NCI-H460 (cell line): Measurements from ENCODE around the gene FAM83F. TPM values are rescaled to one million over a fixed set of nuclear protein-coding genes. Genes with fewer than 3 reads are reported as not detected.
"Not testable (repeated sequence)": the region's sequence is repeated elsewhere in the genome, so short reads cannot be mapped to it uniquely, and the experiment has no call there.

Experiments
- DNase-seq: peaks from one replicate; pipeline ENCODE4 v3.0.0-alpha.2; 2016; ENCODE audit warnings: low read depth; ENCODE audit errors: extremely low read depth
- total RNA-seq: library from RNA; depleted of rRNA; stranded (reverse); fragments of >200 nt; shearing (Covaris generic); gene quantifications from 2 replicates; pipeline ENCODE4 v1.2.3, GENCODE V29; 2014

FAM83F gene
- total RNA-seq, 1 experiment from 2014 or later = 0.07 TPM

DNA sequence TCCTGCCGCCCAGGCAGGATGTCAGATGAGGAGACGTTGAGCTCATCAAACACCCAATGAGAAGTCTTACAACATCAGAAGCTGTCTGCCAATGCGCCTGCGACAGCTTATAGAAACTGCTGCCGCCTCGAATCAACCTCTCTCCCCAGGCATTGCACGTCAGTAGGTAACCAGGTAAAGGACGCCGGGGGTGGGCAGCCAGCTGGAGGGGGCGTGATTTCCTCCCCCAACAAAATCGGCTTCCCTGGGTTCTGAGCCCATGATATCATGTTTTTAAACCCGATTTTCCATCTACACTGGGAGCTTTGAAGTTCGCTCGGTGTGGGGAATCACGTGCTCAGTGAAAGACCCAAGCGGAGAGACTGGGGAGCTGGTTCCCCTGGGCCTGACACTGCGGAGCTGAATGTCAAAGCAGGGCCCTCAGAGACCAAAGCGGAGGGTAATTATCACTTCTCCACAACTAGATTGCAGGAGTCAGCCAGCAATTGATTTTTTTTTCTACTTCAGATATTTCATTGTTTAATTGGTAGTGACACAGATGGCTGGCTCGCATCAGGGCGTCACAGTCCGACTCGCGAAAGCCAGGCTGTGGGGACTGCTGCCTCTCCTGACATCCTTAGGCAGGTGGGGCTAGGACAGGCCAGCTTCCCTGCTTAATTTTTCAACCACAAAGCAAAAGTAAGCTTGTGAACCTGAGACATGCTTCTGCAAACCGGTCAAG lies 15.4 kb downstream of the FAM83F start:
- no peak for DNase-seq

- no peak for DNase-seq
Observed at GRCh38 chr22:40010746-40011145, 16.0 kb downstream of the FAM83F start.

- DNase-seq = no peak
Observed at GRCh38 chr22:40014667-40015248, 20.0 kb downstream of the FAM83F start.

DNA sequence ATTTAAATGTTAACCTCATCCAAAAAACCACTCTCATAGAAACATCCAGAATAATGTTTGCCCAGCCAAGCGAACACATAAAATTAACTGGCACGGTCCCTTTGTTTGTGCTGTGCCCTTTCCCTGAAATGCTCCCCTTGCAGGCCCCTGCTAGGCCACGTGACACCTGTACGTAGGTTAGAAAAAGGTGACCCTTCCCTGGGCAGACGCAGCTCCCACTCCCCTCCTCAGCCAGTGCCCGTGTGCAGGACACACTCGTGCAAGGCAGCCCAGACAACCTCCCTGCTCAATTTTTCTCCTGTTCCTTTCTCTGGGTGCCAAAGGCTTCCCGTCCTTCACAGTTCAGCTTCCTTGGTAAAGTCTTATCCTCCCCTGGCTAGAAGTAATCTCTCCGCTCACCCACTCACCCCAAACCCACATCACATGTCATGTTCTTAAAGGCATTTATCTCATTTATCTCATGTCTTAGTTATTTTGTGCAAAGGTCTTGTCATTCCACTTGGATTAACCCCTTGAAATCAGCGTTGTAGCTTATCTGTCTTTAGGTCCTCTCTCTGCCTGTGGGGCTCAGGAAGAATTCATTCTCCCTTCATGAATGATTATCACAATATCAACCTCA lies 20.7 kb downstream of the FAM83F start:
- no peak for DNase-seq

DNA sequence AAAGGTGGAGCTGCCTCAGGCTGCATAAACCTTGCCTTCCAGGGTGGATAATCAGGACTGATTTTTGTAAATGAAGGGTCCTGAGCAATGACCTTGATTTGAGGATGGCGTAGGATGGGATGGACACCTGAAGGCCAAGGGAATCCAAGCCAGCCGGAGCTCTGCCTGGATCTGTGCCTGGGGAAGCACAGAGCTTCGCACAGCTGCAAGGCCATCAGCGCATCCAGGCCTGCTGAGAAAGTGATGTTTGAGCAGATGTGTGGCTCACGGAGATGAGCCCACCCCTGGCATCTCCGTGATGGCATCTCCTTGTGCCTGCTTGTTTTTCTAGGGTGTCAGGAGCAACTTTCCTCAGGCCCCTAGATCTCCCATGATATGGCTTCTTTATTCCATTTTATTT lies 23.3 kb downstream of the FAM83F start:
- no peak for DNase-seq

DNA sequence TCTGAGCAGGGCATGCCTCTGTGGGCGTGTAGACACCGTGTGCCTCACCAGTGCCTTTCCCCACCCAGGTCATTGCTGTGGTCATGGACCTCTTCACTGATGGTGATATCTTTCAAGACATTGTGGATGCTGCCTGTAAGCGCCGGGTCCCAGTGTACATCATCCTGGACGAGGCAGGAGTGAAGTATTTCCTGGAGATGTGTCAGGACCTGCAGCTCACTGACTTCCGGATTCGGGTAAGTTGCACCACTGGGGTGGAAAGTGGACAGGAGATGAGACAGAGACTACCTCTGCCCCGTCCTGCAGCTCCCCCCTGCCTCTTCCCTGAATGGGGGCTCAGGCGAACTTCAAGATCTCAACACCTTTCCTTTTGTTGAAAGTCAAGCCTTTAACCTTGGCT lies 24.3 kb downstream of the FAM83F start:
- DNase-seq = no peak

DNA sequence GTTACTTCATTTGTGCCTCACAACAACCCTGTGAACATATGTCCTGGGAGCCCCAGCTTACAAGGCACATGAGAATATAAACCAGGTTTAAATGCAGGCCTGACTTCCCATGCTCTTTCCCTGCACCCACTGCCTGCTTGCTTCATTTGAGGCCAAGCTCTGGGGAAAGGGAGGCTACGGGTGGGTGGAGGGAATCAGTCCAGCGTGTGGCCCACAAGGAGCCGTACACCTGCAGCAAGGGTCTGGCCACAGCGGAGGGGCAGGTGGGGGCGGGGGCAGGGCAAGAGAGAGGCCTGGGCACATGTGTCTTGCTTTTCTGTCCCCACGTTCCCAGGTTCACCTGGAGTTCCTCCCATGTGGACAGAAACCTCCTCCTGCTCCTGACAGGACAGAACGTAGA lies 26.2 kb downstream of the FAM83F start:
- DNase-seq = no peak

DNA sequence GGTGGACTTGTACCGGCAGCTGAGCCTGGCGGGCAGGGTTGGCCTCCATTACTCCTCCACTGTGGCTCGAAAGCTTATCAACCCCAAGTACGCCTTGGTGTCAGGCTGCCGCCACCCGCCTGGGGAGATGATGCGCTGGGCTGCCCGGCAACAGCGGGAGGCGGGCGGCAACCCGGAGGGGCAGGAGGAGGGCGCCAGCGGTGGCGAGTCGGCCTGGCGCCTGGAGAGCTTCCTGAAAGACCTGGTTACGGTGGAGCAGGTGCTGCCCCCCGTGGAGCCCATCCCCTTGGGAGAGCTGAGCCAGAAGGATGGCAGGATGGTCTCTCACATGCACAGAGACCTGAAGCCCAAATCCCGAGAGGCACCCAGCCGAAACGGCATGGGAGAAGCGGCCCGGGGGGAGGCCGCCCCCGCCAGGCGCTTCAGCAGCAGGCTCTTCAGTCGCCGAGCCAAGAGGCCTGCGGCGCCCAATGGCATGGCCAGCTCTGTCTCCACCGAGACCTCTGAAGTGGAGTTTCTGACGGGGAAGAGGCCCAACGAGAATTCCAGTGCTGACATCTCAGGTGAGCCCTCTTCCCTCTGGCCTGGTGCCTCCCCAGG lies 26.7 kb downstream of the FAM83F start:
- DNase-seq = no peak

- no peak for DNase-seq
Observed at GRCh38 chr22:40022536-40023240, 27.9 kb downstream of the FAM83F start.

DNA sequence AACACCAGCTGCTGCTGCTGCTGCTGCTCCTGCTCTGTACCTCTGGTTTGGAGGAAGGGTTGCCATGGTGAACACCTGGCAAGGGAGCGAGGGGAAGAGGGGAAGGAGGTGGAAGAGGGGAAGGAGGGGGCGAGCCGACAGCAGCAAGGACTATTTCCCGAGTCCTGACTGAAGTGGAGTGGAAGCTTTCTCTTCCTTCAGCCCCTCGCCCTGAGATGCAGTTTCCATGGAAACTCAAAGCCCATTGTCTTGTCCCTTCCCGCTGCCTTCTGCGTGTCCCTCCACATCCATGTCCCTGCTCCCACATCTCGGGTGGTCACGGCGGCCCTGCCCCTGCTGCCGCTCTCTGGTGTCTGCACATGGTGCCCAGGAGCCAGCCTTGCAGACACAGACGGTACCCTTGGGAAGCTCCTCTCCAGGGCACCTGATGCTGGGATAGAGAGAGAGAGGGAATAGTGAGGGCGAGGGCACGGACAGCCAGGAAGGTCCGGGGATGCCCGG lies 28.6 kb downstream of the FAM83F start:
- DNase-seq = no peak

DNA sequence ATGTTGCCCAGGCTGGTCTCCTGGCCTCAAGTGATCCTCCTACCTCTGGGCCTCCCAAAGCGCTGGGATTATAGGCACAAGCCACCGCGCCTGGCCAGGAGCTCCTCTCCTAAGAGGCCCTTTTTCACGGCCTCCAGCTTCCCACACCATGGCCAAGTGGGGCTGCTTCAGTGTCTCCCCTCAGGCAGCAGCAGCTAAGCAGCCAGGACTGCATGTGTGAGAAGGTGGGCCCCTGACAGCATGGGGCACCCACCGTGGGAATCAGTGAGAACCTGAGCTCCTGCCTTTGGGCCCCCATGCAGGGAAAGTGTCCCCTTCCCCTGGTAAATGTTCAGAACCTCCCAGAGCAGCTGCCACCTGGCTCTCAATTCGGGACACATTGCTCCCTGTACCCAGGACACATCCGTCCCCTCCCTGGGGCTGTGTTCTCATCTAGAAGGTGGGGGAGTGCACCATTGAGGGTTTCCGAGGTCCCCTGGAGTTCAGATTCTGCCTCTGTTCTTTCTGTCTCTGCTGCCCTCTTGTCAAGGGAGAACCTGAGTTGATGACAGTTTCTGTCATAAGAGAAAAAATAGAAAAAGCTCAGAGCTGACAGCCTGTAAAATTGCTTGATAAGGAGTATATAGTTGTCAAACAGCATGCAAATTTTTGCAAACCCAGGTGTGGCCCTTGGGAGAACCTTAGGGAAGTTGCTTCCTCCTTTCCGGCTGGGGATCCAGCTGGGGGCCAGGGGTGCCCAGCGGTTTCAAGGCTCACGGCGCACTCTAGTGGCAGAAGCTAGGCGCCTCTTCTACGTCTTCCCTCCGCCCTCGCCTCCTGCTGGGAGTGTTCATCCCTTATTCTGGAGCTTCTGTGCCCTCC lies 29.7 kb downstream of the FAM83F start:
- DNase-seq = peak; percentile 55

DNA sequence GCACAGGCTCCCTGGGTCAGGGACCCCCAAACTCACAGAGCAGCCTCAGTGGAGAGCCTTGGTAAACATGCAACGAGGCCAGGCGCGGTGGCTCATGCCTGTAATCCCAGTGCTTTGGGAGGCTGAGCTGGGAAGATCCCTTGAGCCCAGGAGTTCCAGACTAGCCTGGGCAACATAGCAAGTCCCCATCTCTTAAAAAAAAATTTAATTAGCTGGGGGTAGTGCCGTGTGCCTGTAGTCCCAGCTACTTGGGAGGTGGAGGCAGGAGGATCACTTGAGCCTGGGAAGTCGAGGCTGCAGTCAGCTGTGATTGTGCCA lies 30.3 kb downstream of the FAM83F start:
- not testable (repeated sequence) for DNase-seq

GRCh38 chr22:40025856-40026255 lies 31.1 kb downstream of the FAM83F start:
- DNase-seq = no peak

DNA sequence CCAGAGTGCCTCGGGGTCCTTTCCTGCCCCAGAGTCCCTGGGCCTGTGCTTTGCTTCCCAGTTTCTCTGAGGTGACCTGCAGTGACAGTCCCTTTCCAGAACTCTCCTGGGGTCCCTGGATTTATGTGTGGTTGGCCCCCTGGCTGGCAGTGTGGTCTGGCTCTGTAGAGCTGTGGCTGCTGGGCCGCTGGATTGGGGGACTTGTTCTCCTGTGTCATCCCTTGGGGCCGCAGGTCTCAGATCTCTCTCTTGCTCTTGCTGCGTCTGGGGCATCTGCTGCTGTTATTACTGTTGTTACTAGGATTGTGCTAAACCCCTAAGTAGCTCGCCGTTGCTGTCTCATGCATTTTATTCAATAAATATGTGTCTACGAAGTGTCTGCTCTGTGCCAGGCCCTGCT lies 31.9 kb downstream of the FAM83F start:
- no peak for DNase-seq

- DNase-seq = no peak
Observed at GRCh38 chr22:40027191-40028097, 32.7 kb downstream of the FAM83F start.

DNA sequence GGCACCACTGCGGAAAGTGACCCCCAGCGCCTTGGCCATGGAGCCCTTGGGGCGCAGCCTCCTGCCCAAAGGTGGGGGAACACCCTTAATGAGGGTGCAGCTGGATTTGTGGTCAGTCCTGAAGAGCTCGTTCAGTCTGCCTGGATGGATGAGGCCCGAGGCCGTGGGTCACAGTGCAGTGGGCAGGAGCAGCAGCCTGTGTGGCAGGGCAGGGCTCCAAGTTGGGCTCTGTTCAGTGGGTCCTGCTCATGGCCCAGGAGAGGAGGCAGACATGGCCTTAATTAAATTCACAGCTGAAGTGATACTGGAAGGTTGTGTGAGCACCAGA lies 33.3 kb downstream of the FAM83F start:
- DNase-seq = no peak

GRCh38 chr22:40029189-40029890 lies 34.6 kb downstream of the FAM83F start:
- no peak for DNase-seq

- no peak for DNase-seq
Observed at GRCh38 chr22:40030026-40030757, 35.4 kb downstream of the FAM83F start.
